ENCODE results near the gene UBE2Q2.

UBE2Q2 gene

GRCh38 chr15:75808563-75808962 lies 34.7 kb upstream of the UBE2Q2 start:
- Histone ChIP-seq H3K4me1 (no peaks in the 10 kb centered on the region), H3K9me3 (no peaks in the 10 kb centered on the region), H3K4me3 (no peak overlapping the region), H3K27me3 (peaks cover 0 to 26% of the 10 kb centered on the region in 2 donors), H3K27ac (no peak overlapping the region), H3K36me3 (no peaks in the 10 kb centered on the region)
- DNase-seq: no peak
- intact Hi-C loops (cut with DNase I; ENCODE audit: low total_unique reads): loop anchor here (10.0 kb wide), 3 partner anchors 164 to 434 kb away; partner anchors contain the start of genes IMP3 and SNX33
- TF ChIP-seq, protein P1, sequence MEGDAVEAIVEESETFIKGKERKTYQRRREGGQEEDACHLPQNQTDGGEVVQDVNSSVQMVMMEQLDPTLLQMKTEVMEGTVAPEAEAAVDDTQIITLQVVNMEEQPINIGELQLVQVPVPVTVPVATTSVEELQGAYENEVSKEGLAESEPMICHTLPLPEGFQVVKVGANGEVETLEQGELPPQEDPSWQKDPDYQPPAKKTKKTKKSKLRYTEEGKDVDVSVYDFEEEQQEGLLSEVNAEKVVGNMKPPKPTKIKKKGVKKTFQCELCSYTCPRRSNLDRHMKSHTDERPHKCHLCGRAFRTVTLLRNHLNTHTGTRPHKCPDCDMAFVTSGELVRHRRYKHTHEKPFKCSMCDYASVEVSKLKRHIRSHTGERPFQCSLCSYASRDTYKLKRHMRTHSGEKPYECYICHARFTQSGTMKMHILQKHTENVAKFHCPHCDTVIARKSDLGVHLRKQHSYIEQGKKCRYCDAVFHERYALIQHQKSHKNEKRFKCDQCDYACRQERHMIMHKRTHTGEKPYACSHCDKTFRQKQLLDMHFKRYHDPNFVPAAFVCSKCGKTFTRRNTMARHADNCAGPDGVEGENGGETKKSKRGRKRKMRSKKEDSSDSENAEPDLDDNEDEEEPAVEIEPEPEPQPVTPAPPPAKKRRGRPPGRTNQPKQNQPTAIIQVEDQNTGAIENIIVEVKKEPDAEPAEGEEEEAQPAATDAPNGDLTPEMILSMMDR (IDR thresholded peaks at IDR 0.05): no peak

DNA sequence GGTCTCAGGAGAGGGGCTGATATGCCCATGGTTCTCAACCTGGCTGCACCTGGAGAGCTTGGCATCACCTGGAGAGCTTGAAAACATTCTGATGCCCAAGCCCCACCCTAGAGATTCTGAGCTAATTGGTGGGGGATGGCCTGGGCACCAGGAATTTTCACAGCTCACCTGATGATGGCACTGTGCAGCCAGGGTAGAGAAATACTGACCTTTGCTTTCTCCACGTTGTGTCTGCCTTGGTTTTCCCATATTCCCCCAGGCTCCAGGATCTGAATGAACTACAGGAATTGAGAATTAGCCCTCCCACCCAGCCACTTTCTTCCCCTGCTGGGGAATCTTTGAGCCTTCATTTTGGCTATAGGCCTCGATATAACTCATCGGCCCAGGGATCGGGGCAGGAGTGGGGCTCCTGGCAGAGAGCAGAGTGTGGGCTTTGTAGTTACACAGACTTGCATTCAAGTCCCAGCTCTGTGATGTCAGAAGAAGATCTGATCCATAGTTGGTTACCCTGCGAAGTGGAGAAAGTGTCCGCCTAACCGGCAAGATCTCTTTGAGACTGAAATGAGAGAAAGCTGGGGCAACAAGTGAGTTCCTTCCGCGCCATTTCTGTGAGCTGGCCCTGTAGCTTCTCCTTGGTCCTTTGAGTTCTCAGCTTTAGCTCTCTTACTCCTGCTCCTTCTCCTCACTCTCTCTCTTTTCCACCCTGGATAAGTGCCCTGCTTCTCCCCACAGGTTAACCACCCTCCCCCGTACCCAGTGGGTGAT lies 33.1 kb upstream of the UBE2Q2 start:
- no peak overlapping the region for H3K4me3 ChIP-seq
- H3K4me1 ChIP-seq: no peaks in the 10 kb centered on the region
- no peak for DNase-seq
- H3K27me3 ChIP-seq: peaks cover 0 to 24% of the 10 kb centered on the region in 2 donors
- no peaks in the 10 kb centered on the region for H3K36me3 ChIP-seq
- H3K9me3 ChIP-seq: no peaks in the 10 kb centered on the region
- intact Hi-C loops (cut with DNase I; ENCODE audit: low total_unique reads): loop anchor here (10.0 kb wide), 3 partner anchors 165 to 435 kb away; partner anchors contain the start of genes IMP3 and SNX33
- H3K27ac ChIP-seq: no peak overlapping the region
- TF ChIP-seq, protein P1 (IDR thresholded peaks at IDR 0.05): peak in 1 of 2 experiments; percentile 7

GRCh38 chr15:75810874-75811498 lies 32.3 kb upstream of the UBE2Q2 start:
- H3K4me1 ChIP-seq: no peaks in the 10 kb centered on the region
- intact Hi-C loops (cut with DNase I; ENCODE audit: low total_unique reads): no loop called here
- H3K27me3 ChIP-seq: peaks cover 0 to 24% of the 10 kb centered on the region in 2 donors
- DNase-seq: no peak
- no peak overlapping the region for H3K4me3 ChIP-seq
- H3K36me3 ChIP-seq: no peaks in the 10 kb centered on the region
- no peaks in the 10 kb centered on the region for H3K9me3 ChIP-seq
- TF ChIP-seq, protein P1 (IDR thresholded peaks at IDR 0.05): no peak
- H3K27ac ChIP-seq: no peak overlapping the region

DNA sequence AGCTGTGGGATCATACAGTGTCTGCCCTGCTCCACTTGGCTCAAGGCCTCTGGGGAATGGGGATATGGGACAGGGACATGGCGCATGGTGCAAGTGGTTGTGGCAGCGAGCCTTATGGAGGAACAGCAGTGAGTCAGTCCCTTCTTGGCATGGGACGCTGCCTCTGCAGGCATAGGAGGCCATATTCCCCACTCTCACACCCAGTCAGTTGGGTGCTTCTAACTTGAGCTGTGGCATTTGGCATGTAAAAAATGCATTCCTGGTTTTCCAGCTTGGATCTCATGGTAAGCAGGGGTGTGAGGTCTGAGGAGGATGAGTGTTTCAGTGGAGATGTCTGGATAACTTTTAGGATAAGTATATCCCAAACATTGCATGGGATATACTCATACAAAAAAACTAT lies 31.6 kb upstream of the UBE2Q2 start:
- intact Hi-C loops (cut with DNase I; ENCODE audit: low total_unique reads): no loop called here

DNA sequence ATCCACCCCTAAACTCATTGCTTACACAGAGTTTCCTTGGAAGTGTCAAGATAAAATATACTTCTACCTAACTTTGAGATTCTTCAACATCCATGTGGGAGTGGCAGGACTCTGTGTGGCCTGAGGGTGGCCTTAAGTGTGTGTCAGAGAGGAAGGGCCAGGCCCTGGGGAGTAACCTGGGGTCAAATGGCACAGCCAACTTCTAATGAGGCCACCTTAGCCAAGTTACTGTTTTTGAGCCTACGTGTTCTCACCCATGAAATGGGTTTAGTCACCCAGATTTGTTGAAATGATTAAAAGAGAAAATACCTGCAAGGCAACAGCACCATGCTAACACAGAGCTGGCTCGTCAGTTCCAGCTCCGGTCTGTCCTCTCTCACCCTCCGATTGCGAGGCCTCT lies 28.5 kb upstream of the UBE2Q2 start:
- Histone ChIP-seq H3K27ac (no peak overlapping the region), H3K27me3 (peaks cover 0 to 9% of the 10 kb centered on the region in 2 donors), H3K4me3 (no peak overlapping the region), H3K9me3 (no peaks in the 10 kb centered on the region), H3K36me3 (no peaks in the 10 kb centered on the region), H3K4me1 (no peaks in the 10 kb centered on the region)
- TF ChIP-seq, protein P1 (IDR thresholded peaks at IDR 0.05): no peak
- no peak for DNase-seq
- intact Hi-C loops (cut with DNase I; ENCODE audit: low total_unique reads): no loop called here

More for the DNA sequence above, 31.6 kb upstream of the UBE2Q2 start:
- Histone ChIP-seq H3K9me3 (no peaks in the 10 kb centered on the region), H3K36me3 (no peaks in the 10 kb centered on the region), H3K4me1 (no peaks in the 10 kb centered on the region), H3K4me3 (no peak overlapping the region), H3K27me3 (peaks cover 0 to 24% of the 10 kb centered on the region in 2 donors), H3K27ac (no peak overlapping the region)
- no peak for DNase-seq
- TF ChIP-seq, protein P1 (IDR thresholded peaks at IDR 0.05): no peak

Data from tibial artery (tissue), 4 donors.